GM21360 (cell line): Measurements from ENCODE around the gene TXNRD3.

Experiments
- ATAC-seq: cut with Tn5 transposase; IDR thresholded peaks from one replicate; pipeline ENCODE4 v1.9.1; 2021; ENCODE audit warnings: mild to moderate bottlenecking, moderate library complexity; ENCODE audit not compliant: unreplicated experiment

TXNRD3 gene

GRCh38 chr3:126672741-126673140 lies 17.8 kb upstream of the TXNRD3 start:
- ATAC-seq, result no peak

GRCh38 chr3:126672340-126672739 lies 17.4 kb upstream of the TXNRD3 start:
- ATAC-seq, result no peak

GRCh38 chr3:126671521-126671920 lies 16.6 kb upstream of the TXNRD3 start:
- ATAC-seq, result no peak

DNA sequence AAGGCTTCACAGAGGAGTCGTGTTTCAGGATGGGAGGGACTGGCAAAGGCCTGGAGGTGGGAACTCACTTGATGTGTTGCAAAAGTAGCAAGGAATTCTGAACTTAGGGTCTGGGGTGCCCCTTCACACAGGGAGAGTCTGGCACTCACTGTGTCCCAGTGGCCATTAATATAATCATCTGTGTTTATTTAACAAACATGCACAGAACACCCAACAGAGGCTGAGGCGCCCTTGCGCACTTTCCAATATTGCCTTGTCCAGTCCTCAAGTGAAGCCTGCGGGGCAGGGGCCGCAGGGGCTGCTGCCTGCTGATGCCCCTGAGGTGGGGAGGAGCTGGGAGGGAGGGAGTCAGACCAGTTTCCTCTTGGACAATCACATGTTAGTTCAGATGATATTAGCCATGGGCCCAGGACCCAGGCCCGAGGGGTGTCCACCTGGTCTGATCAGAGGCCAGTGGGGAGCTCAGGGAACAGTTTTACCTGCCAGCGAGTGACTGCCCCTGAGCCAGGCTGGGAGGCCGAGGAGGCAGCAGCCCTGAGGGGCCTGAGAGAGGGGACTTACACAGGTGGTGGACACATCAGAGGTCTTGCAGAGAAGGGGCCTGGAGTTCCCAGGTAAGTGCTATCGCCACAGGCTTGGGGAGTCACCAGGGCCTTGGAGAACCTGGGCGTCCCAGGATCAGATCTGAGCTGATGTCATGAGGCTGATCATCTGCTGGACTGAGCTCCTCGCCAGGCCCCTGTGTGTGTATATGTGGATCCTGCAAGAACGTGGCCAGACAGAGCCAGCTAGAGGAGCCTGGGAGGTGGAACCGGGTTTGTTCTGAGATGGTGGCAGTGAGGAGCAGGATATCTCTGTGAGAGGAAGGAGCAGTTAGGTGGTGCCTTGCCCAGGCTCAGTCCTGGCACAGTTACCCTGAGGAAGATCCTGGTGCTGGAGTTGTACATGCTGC lies 13.8 kb upstream of the TXNRD3 start:
- ATAC-seq, result no peak

GRCh38 chr3:126667631-126668449 lies 12.9 kb upstream of the TXNRD3 start:
- ATAC-seq, result no peak

DNA sequence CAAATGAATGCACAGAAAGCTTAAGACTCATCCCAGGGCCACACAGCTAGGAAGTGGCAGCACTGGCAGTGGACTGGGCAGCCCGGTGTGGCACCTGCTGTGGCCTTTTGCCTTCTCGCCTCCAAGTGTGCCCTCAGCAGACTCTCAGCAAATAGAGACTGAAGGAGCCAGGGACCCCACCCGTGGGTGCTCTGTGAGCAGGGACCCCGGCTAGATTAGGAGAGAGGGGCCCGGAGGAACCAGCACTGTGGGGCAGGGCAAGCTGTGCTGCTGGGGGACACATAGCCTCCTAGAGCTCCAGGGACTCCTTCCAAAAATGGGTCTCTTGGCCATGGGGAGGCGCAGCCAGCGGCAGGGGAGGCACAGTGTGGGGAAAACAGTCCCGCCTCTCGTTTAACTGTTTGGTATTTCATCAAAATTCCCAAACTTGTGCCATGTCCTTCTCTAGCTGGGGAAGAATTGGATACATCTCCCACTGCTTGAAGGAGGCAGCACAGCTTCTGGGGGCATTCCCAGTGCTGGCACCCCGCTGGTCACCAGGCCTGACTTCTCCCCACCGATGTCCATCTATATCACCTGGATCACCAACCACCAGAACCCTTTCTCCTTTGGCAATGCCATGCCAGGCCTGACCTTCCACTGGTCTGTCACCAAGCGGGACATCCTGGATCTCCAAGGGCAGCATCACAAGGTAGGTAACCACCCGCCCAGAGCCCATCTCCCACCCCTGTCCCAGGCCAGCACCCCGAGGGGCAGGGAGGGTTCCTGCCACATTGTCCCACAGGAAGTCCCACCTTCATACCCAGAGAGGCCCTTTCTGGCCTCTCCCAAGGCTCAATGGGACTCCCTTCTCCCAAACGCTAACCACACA lies 12.0 kb upstream of the TXNRD3 start:
- ATAC-seq, result no peak

DNA sequence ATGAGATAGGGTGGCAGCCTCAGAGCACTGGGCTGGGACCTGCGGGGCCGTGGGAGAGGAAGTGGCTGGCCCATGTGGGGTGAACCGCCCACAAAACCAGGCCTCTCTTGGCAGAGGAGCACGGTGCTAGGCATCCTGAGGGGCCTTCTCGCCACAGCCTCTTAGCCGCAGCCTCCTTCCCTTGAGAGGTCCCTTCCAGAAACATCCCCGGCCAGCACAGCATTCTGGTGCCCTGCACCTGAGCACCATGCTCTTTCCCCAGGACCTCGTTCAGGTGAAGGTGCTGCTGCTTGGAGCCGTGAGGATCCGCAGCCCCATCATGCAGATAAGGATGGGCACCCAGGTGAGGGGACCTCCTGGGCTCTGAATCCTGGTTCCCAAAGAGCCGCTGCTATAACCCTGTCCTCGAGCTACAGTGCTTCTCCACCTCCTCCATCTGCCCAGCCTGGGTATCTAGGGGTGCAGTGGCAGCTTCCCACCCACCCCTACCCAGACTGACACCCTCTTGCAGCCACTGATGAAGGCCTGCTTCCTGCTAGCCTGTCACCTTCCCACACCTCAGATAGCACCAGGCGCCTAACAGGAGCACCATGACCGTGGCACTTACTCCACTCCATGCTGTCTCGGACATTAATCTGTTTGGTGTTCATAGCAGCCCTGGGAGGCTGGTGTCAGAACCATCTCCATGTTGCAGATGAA lies 11.2 kb upstream of the TXNRD3 start:
- no peak for ATAC-seq

- ATAC-seq, result no peak
Measured at GRCh38 chr3:126665221-126665936, 10.5 kb upstream of the TXNRD3 start.

GRCh38 chr3:126664591-126665214 lies 9.8 kb upstream of the TXNRD3 start:
- no peak for ATAC-seq

DNA sequence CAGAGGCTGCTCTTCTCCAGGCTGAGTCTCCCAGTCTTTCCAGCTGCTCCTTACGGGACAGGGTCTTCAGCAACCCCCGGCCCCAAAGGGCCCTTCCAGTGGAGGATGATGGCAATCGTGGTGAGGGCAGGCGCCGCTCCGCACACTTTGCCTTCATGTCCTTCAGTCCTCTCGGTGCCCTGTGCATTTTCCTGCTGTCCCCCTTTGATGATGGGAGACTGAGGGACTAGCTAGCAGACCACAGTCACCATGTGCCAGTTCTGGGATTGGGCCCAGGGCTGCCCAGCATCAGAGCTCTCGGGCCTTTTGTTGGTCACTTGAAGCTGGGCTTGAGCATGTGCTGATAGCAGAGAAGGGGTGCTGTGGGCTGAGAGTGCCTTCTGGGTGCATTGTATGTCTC lies 8.8 kb upstream of the TXNRD3 start:
- no peak for ATAC-seq

DNA sequence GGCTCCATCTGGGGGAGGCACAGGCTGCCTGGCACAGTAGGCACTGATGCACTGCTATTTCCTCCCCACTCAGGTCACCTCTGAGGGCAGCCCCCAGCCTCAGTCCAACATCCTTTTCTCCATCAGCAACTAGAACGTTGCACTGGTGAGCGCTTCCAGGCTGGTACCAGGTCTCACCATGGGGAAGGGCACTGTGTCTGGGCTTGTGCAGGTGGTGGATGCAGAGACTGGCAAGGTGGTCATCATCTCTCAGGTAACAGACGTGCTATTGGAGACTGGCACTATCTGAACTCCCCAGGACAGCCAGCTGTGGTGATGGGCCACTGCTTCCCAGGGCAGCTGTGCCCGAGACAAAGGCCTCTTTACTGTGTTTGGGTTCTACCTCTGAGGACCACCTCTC lies 8.3 kb upstream of the TXNRD3 start:
- ATAC-seq, result no peak

GRCh38 chr3:126661532-126662364 lies 6.8 kb upstream of the TXNRD3 start:
- ATAC-seq, result no peak

- ATAC-seq, result no peak
Measured at GRCh38 chr3:126659915-126660886, 5.3 kb upstream of the TXNRD3 start.

DNA sequence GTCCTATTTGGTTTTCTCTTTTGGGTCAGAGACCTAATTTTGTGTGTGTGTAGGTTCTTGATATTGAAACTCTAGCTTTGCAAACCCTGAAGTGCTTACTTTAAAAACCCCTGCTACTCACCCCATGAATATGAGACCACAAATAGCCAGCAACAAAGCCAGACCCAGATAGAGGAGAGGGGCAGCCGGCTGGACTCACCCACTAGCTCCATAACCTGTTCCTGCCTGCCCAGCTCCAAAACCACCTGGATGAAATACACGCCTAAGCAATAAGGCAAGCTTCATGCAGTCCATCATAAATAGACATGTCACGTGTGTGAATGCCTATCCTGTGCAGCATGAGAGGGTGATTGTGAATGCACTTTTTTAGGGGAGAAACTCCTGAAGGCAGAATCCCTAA lies 3.7 kb upstream of the TXNRD3 start:
- ATAC-seq, result no peak

DNA sequence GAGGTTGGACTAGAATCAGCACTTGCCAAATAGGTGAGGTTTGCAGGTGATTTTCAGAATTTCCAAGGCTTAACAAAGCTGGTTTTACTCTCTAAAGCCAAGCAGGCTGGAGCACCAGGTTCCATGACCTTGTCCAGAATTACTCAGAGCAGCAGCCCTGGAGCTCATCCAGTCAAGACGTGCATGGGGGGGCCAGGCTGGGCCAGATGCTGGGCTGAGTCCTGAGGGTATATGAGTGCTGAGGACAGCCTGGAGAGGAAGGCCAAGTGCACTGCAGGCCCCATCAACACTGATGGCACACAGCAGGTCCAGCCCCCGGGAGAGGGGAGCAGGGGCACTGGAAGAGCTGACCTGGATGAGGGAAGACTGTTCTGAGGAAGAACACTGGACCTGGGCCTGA lies 3.0 kb upstream of the TXNRD3 start:
- ATAC-seq, result no peak

DNA sequence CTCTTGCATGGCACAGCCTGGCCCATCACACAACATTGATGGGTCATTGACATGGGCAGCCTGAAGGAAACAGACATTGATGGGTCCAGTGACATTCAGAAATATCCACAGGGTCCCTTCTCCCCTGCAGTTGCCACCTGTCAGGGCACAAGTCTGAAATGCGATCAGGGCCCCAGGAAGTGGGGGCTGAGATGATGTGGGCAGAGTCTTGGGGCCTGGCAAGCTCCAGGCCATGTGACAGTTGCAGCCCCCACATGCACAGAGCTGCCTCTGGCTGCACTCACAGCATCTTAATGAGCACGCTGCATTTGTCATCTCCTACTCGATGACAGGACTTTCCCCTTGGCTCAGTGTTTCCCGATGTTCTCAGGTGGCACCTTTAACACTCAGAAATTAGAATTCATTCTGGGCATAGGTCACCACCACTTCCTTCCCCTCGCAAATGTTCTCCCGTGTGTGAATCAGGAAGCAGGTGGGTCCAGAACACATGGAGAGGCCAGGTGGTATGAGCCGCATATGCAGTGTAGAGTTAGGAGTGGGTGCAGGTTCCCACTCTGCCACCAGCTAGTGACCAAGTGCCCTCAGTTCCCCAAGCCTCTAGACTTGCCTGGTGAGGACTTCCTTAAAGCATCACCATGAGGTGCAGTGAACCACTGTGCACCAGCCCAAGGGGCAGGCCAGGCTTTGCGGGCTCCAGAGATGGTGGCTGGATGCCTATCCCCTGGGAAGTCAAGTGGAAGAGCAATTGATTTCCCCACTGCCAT lies 1.6 kb upstream of the TXNRD3 start:
- ATAC-seq, result no peak
